ENCODE data around the gene CA4.
"Not testable (repeated sequence)": the region's sequence is repeated elsewhere in the genome, so short reads cannot be mapped to it uniquely, and the experiment has no call there.

GRCh38 chr17:60115364-60115763 is 34.4 kb upstream of the CA4 start:
- TF ChIP-seq EZH2 (IDR thresholded peaks at IDR 0.05); POLR2AphosphoS5 (IDR thresholded peaks at IDR 0.05; ENCODE audit: borderline replicate concordance, low read depth, low read length): not testable (repeated sequence)

All from SK-N-MC (cell line).